ENCODE measurements around the gene MLLT3.

The MLLT3 gene

DNA sequence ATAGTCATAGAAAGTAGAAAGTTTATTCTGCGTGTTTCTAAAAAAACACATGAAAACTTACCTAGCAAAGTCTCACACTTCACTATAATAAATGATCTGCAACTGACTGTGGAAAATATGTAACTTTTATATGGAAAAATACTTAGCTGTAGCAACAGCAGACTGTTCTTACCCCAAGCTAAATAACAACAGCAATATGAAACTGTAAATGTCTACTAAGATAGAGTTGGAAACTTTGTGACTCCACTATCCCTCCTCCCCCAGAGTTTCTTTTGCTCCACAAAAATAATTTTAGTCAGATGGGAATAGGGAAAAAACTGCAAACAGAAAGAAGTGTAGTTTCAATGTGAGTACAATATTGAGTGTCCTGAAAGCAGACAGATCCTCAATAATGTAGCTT, 21.0 kb downstream of the MLLT3 start:
- TF ChIP-seq, protein P1, sequence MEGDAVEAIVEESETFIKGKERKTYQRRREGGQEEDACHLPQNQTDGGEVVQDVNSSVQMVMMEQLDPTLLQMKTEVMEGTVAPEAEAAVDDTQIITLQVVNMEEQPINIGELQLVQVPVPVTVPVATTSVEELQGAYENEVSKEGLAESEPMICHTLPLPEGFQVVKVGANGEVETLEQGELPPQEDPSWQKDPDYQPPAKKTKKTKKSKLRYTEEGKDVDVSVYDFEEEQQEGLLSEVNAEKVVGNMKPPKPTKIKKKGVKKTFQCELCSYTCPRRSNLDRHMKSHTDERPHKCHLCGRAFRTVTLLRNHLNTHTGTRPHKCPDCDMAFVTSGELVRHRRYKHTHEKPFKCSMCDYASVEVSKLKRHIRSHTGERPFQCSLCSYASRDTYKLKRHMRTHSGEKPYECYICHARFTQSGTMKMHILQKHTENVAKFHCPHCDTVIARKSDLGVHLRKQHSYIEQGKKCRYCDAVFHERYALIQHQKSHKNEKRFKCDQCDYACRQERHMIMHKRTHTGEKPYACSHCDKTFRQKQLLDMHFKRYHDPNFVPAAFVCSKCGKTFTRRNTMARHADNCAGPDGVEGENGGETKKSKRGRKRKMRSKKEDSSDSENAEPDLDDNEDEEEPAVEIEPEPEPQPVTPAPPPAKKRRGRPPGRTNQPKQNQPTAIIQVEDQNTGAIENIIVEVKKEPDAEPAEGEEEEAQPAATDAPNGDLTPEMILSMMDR (conservative IDR thresholded peaks at IDR 0.05; ENCODE audit: control insufficient read depth, insufficient read depth, low read depth, low read length), result no peak
- no peak for DNase-seq (ENCODE audit: low read depth)
- no peak overlapping the region for H3K4me3 ChIP-seq (ENCODE audit: control insufficient read depth, low read depth, low read length)

DNA sequence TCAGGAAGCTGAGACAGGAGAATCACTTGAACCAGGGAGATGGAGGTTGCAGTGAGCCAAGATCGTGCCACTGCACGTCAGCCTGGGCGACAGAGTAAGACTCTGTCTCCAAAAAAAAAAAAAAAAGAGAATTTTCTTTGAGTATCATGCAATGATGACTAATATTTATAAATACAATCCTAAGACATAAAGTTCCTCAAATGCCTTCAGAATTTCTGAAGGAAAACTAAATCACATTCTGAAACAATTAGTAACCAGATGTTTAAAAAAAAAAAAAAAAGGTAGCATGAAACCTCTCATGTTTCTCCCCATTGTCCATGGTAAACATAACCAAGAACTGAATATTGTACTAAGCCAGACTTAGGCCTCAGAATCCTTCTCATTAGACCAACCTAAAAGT, 23.1 kb downstream of the MLLT3 start:
- TF ChIP-seq, protein P1 (conservative IDR thresholded peaks at IDR 0.05; ENCODE audit: control insufficient read depth, insufficient read depth, low read depth, low read length), result no peak
- no peak overlapping the region for H3K4me3 ChIP-seq (ENCODE audit: control insufficient read depth, low read depth, low read length)
- DNase-seq (ENCODE audit: low read depth), result peak; percentile 60

DNA sequence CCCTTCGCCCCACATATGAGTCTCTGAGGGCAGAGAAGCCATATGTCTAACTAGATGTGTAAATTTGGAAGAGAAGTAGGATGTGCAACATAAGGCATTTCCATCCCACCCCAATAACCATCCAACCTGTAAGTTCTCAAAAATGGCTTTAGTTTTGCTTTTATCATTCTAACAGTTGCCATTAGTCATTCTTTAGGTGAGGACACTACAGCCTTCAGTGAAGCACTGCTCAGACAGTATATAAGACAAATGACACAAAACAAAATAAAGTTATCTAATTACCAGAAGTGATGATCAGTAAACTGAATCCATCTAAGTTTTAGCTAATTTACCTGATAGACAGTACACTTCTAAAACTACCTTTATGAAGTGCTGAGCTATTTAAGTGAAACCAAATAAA, 23.9 kb downstream of the MLLT3 start:
- TF ChIP-seq, protein P1 (conservative IDR thresholded peaks at IDR 0.05; ENCODE audit: control insufficient read depth, insufficient read depth, low read depth, low read length), result no peak
- H3K4me3 ChIP-seq (ENCODE audit: control insufficient read depth, low read depth, low read length), result no peak overlapping the region
- DNase-seq (ENCODE audit: low read depth), result no peak

DNA sequence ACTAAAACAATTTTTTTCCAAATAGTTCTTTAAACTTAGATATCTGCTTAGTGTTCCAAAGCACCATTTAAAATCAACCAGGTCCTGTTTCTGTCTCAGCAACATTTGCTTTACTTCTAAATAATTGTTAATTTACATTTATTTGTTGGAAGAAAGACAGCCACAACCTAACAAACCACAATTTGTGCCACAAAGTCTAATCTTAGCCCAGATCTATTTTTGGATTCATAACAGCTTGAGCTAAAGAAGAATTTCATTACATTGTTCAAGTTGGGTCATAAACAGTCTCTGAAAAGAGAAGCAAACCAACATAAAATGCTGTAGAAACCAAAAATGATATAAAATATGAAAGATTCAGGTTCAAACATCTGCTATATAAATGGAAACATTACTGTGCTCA, 24.4 kb downstream of the MLLT3 start:
- no peak overlapping the region for H3K4me3 ChIP-seq (ENCODE audit: control insufficient read depth, low read depth, low read length)
- DNase-seq (ENCODE audit: low read depth), result no peak
- TF ChIP-seq, protein P1 (conservative IDR thresholded peaks at IDR 0.05; ENCODE audit: control insufficient read depth, insufficient read depth, low read depth, low read length), result no peak

DNA sequence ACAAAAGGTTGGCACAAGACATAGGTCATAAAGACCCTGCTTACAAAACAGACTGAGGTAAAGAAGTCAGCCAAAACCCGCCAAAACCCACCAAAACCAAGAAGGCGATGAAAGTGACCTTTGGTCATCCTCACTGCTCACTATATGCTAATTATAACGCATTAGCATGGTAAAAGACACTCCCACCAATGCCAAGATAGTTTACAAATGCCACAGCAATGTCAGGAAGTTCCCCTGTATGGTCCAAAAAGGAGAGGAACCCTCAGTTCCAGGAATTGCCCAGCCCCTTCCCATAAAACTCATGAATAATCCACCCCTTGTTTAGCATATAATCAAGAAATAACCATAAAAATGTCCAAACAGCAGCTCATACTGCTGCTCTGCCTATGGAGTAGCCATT, 27.7 kb downstream of the MLLT3 start:
- no peak for DNase-seq (ENCODE audit: low read depth)
- H3K4me3 ChIP-seq (ENCODE audit: control insufficient read depth, low read depth, low read length), result no peak overlapping the region
- TF ChIP-seq, protein P1 (conservative IDR thresholded peaks at IDR 0.05; ENCODE audit: control insufficient read depth, insufficient read depth, low read depth, low read length), result no peak

DNA sequence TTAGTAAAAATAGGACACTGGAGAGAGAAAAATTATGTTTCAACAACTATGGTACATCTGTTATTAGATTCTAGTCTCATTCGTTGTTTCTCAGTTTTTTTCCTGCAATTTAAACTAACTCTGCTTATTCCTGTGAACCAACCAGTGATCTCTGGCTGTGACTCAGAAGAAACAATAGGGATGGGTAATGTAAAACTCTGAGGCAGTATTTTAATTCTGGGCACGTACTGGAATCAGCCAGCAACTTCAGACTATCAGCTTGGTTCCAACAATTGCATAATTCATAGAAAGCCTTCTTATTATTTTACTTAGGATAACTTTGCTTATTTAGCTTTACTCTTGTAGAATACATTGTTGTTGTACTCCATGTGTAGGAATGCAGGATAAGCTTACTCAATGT, 28.8 kb downstream of the MLLT3 start:
- no peak overlapping the region for H3K4me3 ChIP-seq (ENCODE audit: control insufficient read depth, low read depth, low read length)
- peak; percentile 51 for DNase-seq (ENCODE audit: low read depth)
- TF ChIP-seq, protein P1 (conservative IDR thresholded peaks at IDR 0.05; ENCODE audit: control insufficient read depth, insufficient read depth, low read depth, low read length), result no peak

DNA sequence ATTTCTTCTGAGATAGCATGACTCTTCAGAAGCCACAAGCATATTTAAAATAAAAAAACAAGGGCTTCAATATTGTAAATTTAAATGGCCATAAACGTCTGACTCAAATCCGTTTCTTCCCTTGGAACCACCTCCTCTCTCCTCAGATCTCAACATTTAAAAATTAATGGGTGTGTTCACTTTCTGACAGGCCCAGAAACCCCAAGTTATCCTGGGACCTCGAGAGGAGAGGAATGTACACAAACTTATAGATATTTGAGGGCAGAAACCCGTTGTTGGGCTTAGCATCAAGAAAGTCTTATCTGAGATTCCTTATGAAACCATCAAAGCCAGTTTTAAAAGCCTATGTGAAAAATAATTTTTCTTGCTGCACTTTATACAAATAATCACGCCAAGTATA, 29.2 kb downstream of the MLLT3 start:
- DNase-seq (ENCODE audit: low read depth), result no peak
- no peak overlapping the region for H3K4me3 ChIP-seq (ENCODE audit: control insufficient read depth, low read depth, low read length)
- TF ChIP-seq, protein P1 (conservative IDR thresholded peaks at IDR 0.05; ENCODE audit: control insufficient read depth, insufficient read depth, low read depth, low read length), result no peak

Measured in fibroblast of mammary gland (primary cell).